Endodermal cell (in vitro differentiated cells): Measurements from ENCODE around the gene TNFAIP8L1. TPM values are rescaled to one million over a fixed set of nuclear protein-coding genes. Genes with fewer than 3 reads are reported as not detected.
A peak's percentile ranks its signal among the peaks of the same experiment; 100 is the strongest.

Experiments used
- DNase-seq: peaks from one replicate; pipeline ENCODE4 v3.0.0-alpha.2; 2017
- H3K27ac ChIP-seq: 2 replicates; pipeline ENCODE4 v1.5.1; 2013; ENCODE audit warnings: mild to moderate bottlenecking, low read depth, low read length, moderate library complexity
- H3K27me3 ChIP-seq: 2 replicates; pipeline ENCODE4 v1.6.1; 2013; ENCODE audit warnings: mild to moderate bottlenecking, low read length, moderate library complexity; ENCODE audit not compliant: insufficient read depth, control insufficient read depth, poor library complexity, severe bottlenecking
- H3K36me3 ChIP-seq: 2 replicates; pipeline ENCODE4 v1.7.0; 2013; ENCODE audit warnings: mild to moderate bottlenecking, low read length, moderate library complexity; ENCODE audit not compliant: control insufficient read depth, insufficient read depth
- H3K4me1 ChIP-seq: one replicate; pipeline ENCODE4 v1.7.0; 2013; ENCODE audit warnings: low read length; ENCODE audit not compliant: control insufficient read depth, insufficient read depth
- H3K4me3 ChIP-seq: 2 replicates; pipeline ENCODE4 v1.5.1; 2013; ENCODE audit warnings: mild to moderate bottlenecking, low read length, moderate library complexity
- H3K9ac ChIP-seq: 2 replicates; pipeline ENCODE4 v1.6.1; 2013; ENCODE audit warnings: mild to moderate bottlenecking, low read length, moderate library complexity; ENCODE audit not compliant: poor library complexity, severe bottlenecking; ENCODE audit errors: extremely low read depth
- H3K9me3 ChIP-seq: 2 replicates; pipeline ENCODE4 v1.6.1; 2013; ENCODE audit warnings: mild to moderate bottlenecking, low read length, moderate library complexity; ENCODE audit not compliant: control insufficient read depth
- H3K27ac Mint-ChIP-seq: 2 replicates; pipeline ENCODE4 v1.8.0; 2020; ENCODE audit warnings: mixed read lengths
- H3K27me3 Mint-ChIP-seq: 2 replicates; pipeline ENCODE4 v1.8.0; 2021; ENCODE audit warnings: mild to moderate bottlenecking, mixed read lengths; ENCODE audit not compliant: insufficient read depth
- H3K36me3 Mint-ChIP-seq: 2 replicates; pipeline ENCODE4 v1.8.0; 2020; ENCODE audit warnings: low read depth, mixed read lengths
- H3K4me1 Mint-ChIP-seq: 2 replicates; pipeline ENCODE4 v1.8.0; 2020; ENCODE audit warnings: mixed read lengths
- H3K4me3 Mint-ChIP-seq: 2 replicates; pipeline ENCODE4 v1.8.0; 2020; ENCODE audit warnings: mild to moderate bottlenecking, moderate library complexity, mixed read lengths
- H3K9me3 Mint-ChIP-seq: 2 replicates; pipeline ENCODE4 v1.8.0; 2020; ENCODE audit warnings: mild to moderate bottlenecking, mixed read lengths
- WGBS, 2 experiments: methylation state at CpG; one replicate each; pipeline versions ENCODE4 v1.1.5 to v1.1.7; 2013; ENCODE audit warnings: missing lambda C conversion rate in 2 of 2, mixed read lengths in 1 of 2; ENCODE audit not compliant: insufficient coverage in 1 of 2, insufficient read length in 1 of 2; 5-methylcytosine and 5-hydroxymethylcytosine counted together
- total RNA-seq, 2 donors: library from RNA; stranded (reverse); fragmentation: NEBNext Ultra II Directional in 1 of 2; extraction: Animal tissue kit (Norgen Biotek cat#: 25700) in 1 of 2; gene quantifications; 2 replicates in 1 of 2; 3 replicates in 1 of 2; pipeline ENCODE4 v1.2.1, GENCODE V29; 2021
- TF ChIP-seq, protein P1 (sequence below): fragments of 200-600 bp; sonication (generic); conservative IDR thresholded peaks from 2 replicates; pipeline ENCODE4 v1.5.0; 2021; ENCODE audit warnings: antibody characterized with exemption, mild to moderate bottlenecking

Gene TNFAIP8L1
- total RNA-seq, 2 donors from 2014 or later = 18.1 to 25.5 TPM

DNA sequence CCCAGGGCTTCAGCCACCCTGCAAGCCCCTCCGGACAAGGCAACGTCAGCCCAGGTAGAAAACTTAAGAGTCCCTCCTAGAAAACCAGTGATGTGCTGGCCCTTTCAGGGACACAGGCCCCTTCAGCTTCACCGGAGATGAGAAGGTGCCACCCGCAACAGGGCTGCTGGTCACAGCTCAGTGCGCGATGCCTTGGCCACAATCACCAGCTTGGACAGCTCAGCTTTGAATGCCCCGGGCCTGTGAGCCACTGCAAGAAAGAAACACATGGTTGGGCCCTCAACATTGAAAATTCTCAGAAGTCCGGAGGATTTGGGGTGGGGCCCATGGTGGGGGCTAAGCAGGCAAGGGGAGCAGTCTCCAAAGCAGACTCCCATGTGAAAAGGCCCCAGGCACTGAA lies 18.5 kb downstream of the TNFAIP8L1 start:
- TF ChIP-seq, protein P1, sequence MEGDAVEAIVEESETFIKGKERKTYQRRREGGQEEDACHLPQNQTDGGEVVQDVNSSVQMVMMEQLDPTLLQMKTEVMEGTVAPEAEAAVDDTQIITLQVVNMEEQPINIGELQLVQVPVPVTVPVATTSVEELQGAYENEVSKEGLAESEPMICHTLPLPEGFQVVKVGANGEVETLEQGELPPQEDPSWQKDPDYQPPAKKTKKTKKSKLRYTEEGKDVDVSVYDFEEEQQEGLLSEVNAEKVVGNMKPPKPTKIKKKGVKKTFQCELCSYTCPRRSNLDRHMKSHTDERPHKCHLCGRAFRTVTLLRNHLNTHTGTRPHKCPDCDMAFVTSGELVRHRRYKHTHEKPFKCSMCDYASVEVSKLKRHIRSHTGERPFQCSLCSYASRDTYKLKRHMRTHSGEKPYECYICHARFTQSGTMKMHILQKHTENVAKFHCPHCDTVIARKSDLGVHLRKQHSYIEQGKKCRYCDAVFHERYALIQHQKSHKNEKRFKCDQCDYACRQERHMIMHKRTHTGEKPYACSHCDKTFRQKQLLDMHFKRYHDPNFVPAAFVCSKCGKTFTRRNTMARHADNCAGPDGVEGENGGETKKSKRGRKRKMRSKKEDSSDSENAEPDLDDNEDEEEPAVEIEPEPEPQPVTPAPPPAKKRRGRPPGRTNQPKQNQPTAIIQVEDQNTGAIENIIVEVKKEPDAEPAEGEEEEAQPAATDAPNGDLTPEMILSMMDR = no peak
- no peak for DNase-seq
- H3K27me3 ChIP-seq = no peaks in the 10 kb centered on the region
- 95 to 99% methylated on average over 8 of the region's 8 CpGs for WGBS, 2 experiments
- no peaks in the 10 kb centered on the region for H3K27me3 Mint-ChIP-seq
- H3K9ac ChIP-seq = no peak overlapping the region
- H3K4me1 Mint-ChIP-seq = no peaks in the 10 kb centered on the region
- H3K9me3 Mint-ChIP-seq = no peaks in the 10 kb centered on the region
- H3K27ac Mint-ChIP-seq = no peak overlapping the region
- H3K27ac ChIP-seq = no peak overlapping the region
- no peaks in the 10 kb centered on the region for H3K9me3 ChIP-seq
- no peaks in the 10 kb centered on the region for H3K4me1 ChIP-seq
- H3K36me3 ChIP-seq = peaks cover 50% of the 10 kb centered on the region
- H3K36me3 Mint-ChIP-seq = peaks cover 53% of the 10 kb centered on the region
- no peak overlapping the region for H3K4me3 ChIP-seq
- H3K4me3 Mint-ChIP-seq = no peak overlapping the region

DNA sequence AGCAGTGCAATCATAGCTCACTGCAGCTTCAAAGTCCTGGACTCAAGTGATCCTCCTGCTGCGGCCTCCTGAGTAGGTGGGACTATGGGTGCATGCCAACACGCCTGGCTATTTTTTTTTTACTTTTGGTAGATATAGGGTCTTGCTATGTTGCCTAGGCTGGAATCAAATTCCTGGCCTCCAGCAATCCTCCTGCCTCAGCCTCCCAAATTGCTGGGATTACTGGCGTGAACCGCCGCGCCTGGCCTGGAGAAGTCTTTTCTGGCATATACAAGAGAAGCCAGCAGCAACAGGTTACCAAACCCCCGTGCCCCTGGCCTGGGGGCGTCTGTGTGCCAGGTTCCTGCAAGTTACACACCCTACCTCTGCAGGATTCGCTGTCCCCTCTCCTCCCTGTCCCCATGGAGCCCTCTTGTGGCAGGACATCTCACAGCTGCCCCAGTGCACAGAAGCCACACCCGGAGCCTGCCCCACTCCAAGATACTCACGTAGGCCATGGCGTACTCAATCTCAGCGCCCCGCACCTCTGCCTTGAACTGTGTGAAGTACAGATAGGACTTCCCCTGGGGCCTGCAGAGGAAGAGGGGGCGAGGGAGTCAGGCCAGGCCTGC lies 21.0 kb downstream of the TNFAIP8L1 start:
- Histone ChIP-seq H3K9ac (no peak overlapping the region), H3K4me1 (no peaks in the 10 kb centered on the region), H3K4me3 (no peak overlapping the region), H3K36me3 (peaks cover 47% of the 10 kb centered on the region), H3K27ac (no peak overlapping the region), H3K9me3 (no peaks in the 10 kb centered on the region), H3K27me3 (no peaks in the 10 kb centered on the region)
- TF ChIP-seq, protein P1 = peak; percentile 67
- no peaks in the 10 kb centered on the region for H3K4me1 Mint-ChIP-seq
- peak; percentile 92 for DNase-seq
- H3K27me3 Mint-ChIP-seq = no peaks in the 10 kb centered on the region
- WGBS, 2 experiments = 89 to 93% methylated on average over 9 to 15 of the region's 15 CpGs
- no peak overlapping the region for H3K4me3 Mint-ChIP-seq
- no peaks in the 10 kb centered on the region for H3K9me3 Mint-ChIP-seq
- H3K36me3 Mint-ChIP-seq = peaks cover 44% of the 10 kb centered on the region
- no peak overlapping the region for H3K27ac Mint-ChIP-seq

DNA sequence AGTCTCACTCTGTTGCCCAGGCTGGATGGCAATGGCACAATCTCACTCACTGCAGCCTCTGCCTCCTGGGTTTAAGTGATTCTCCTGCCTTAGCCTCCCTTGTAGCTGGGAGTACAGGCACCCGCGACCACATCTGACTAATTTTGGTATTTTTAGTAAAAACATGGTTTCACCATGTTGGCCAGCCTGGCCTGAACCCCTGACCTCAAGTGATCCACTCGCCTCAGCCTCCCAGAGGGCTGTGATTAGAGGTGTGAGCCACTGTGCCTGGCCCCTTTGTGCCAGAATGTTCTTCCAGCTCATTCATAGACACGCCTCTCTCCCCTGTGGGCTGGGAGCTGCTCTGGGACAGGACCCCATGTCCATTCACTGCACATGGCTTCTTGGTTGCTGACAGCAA lies 21.7 kb downstream of the TNFAIP8L1 start:
- Histone ChIP-seq H3K9me3 (no peaks in the 10 kb centered on the region), H3K4me3 (no peak overlapping the region), H3K36me3 (peaks cover 49% of the 10 kb centered on the region), H3K27ac (no peak overlapping the region), H3K9ac (no peak overlapping the region), H3K4me1 (no peaks in the 10 kb centered on the region), H3K27me3 (no peaks in the 10 kb centered on the region)
- H3K4me1 Mint-ChIP-seq = no peaks in the 10 kb centered on the region
- peaks cover 46% of the 10 kb centered on the region for H3K36me3 Mint-ChIP-seq
- H3K27me3 Mint-ChIP-seq = no peaks in the 10 kb centered on the region
- whole genome bisulfite sequencing, 2 experiments = 90 to 91% methylated on average over 4 of the region's 4 CpGs
- no peaks in the 10 kb centered on the region for H3K9me3 Mint-ChIP-seq
- no peak overlapping the region for H3K27ac Mint-ChIP-seq
- H3K4me3 Mint-ChIP-seq = no peak overlapping the region
- DNase-seq = no peak
- TF ChIP-seq, protein P1 = no peak
